Caki2 (cell line): ENCODE results near the gene ENDOD1. TPM values are rescaled to one million over a fixed set of nuclear protein-coding genes. Genes with fewer than 3 reads are reported as not detected.

Source experiments
- DNase-seq: peaks from one replicate; pipeline ENCODE4 v3.0.0-alpha.2; 2015; ENCODE audit warnings: low read depth
- in situ Hi-C: cut with HindIII; loops from 2 replicates; pipeline ENCODE4 v1.10.0; 2016; ENCODE audit warnings: low sequenced_read_pairs, low pct_unique_long_range_greater_than_20kb, mixed read lengths
- total RNA-seq: library from RNA; depleted of rRNA; stranded (reverse); fragments of >200 nt; shearing (Covaris generic); gene quantifications from 2 replicates; pipeline ENCODE4 v1.2.3, GENCODE V29; 2014; ENCODE audit warnings: low replicate concordance; rRNA removed

The ENDOD1 gene
- total RNA-seq, 1 experiment from 2014 or later, result 8.8 TPM

GRCh38 chr11:95152876-95153856 is 63.5 kb downstream of the ENDOD1 start:
- no peak for DNase-seq
- in situ Hi-C loops, result no loop called here

GRCh38 chr11:95153857-95154246 is 64.2 kb downstream of the ENDOD1 start:
- no peak for DNase-seq
- in situ Hi-C loops, result no loop called here

GRCh38 chr11:95154514-95154913 is 64.9 kb downstream of the ENDOD1 start:
- in situ Hi-C loops, result no loop called here
- DNase-seq, result peak; percentile 18

GRCh38 chr11:95155385-95155784 is 65.7 kb downstream of the ENDOD1 start:
- no peak for DNase-seq
- in situ Hi-C loops, result no loop called here

GRCh38 chr11:95156133-95156721 is 66.6 kb downstream of the ENDOD1 start:
- no peak for DNase-seq
- in situ Hi-C loops, result no loop called here

- DNase-seq, result no peak
- in situ Hi-C loops, result no loop called here
These were observed 67.4 kb downstream of the ENDOD1 start for GRCh38 chr11:95156916-95157541.

GRCh38 chr11:95157824-95158223 is 68.2 kb downstream of the ENDOD1 start:
- in situ Hi-C loops, result no loop called here
- DNase-seq, result no peak

GRCh38 chr11:95161248-95161647 is 71.6 kb downstream of the ENDOD1 start:
- no peak for DNase-seq
- in situ Hi-C loops, result no loop called here

- no peak for DNase-seq
- in situ Hi-C loops, result no loop called here
These were observed 73.5 kb downstream of the ENDOD1 start for GRCh38 chr11:95163106-95163505.

- in situ Hi-C loops, result no loop called here
- DNase-seq, result no peak
These were observed 76.0 kb downstream of the ENDOD1 start for GRCh38 chr11:95165638-95166037.

- in situ Hi-C loops, result no loop called here
These were observed 77.1 kb downstream of the ENDOD1 start for GRCh38 chr11:95166781-95167180.

GRCh38 chr11:95170294-95170693 is 80.6 kb downstream of the ENDOD1 start:
- no peak for DNase-seq
- in situ Hi-C loops, result no loop called here

More at GRCh38 chr11:95166781-95167180, 77.1 kb downstream of the ENDOD1 start:
- DNase-seq, result no peak

- in situ Hi-C loops, result no loop called here
- DNase-seq, result no peak
These were observed 86.3 kb downstream of the ENDOD1 start for GRCh38 chr11:95175818-95176380.

Other genes starting within 250 kb of the ENDOD1 start
- gene CWC15, start 116.3 kb upstream of the ENDOD1 start, total RNA-seq, result 30.4 and 39.0 TPM in 2 replicates
- gene KDM4D, start 116.1 kb upstream of the ENDOD1 start, total RNA-seq, result 0.30 and 4.1 TPM in 2 replicates
- gene KDM4E, start 64.6 kb upstream of the ENDOD1 start, total RNA-seq, result not detected in 2 replicates
- gene KDM4F, start 40.4 kb upstream of the ENDOD1 start, total RNA-seq, result not detected in 2 replicates
- 7.6 and 12.6 TPM in 2 replicates for gene SRSF8, start 22.9 kb upstream of the ENDOD1 start, total RNA-seq
- 0.67 and 2.1 TPM in 2 replicates for gene SESN3, start 141.4 kb downstream of the ENDOD1 start, total RNA-seq